ENCODE results near the gene CCDC197.

The CCDC197 gene

DNA sequence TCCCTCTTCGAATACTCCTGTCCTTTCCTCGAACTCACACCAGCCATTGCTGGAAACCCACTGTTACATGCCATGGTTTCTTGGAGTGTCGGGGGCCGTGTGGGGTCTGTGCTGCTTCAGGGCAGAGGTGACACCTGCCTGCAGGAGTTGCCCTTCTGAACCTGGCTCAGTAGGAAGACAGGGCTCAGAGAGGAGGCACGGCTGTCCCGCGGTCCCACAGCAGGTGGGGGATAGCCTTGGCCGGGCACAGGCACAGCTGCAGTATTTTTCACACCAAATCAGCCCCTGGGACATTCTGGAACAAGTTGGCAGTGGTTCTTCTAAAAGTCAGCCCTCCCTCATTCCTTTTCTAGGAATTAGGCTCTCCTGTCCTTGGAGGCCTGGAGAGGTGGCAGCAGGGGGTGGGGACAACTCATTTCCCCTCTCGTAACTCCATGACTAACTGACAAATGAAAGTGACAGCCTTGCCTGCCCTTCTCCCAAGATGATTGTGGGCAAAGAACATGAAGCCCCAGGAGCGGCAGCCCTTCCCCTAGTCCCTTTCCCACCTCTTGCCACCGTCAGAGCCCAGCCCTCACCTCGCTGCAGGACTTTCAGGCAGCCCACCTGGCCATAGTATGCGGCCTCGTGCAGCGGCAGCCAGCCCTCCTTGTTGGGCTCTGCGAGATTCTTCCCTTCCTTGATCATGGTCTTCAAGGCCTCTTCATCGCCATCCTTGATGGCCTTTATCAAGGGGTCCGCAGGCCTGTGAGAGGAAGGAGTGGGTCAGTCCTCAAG is 43.2 kb upstream of the CCDC197 start:
- H3K27ac ChIP-seq (ENCODE audit: extremely low read depth, low read depth, low read length) = no peak overlapping the region
- H3K9me3 ChIP-seq (ENCODE audit: control insufficient read depth, insufficient read depth, low read depth, low read length) = no peaks in the 10 kb centered on the region
- no peaks in the 10 kb centered on the region for H3K4me1 ChIP-seq (ENCODE audit: control insufficient read depth, insufficient read depth, low read length)
- ChIA-PET CTCF (interaction anchor here (0.7 to 0.8 kb wide), 2 partner anchors 10 to 13 kb away, joined by 3 to 4 read pairs; no protein-coding TSS in a partner anchor), POLR2A (no interaction called here)
- H3K36me3 ChIP-seq (ENCODE audit: control insufficient read depth in 2 of 2, insufficient read depth in 1 of 2, low read length in 2 of 2) = no peaks in the 10 kb centered on the region
- H3K4me3 ChIP-seq (ENCODE audit: low read depth, low read length) = no peak overlapping the region
- TF ChIP-seq ZNF112 (tag by site-specific recombination; IDR thresholded peaks at IDR 0.05) = no peak
- no peak for TF ChIP-seq ZNF221 (tag by site-specific recombination; IDR thresholded peaks at IDR 0.05; ENCODE audit: borderline replicate concordance)
- peak; percentile 82 for TF ChIP-seq ZIC2 (tag by site-specific recombination; IDR thresholded peaks at IDR 0.05)

DNA sequence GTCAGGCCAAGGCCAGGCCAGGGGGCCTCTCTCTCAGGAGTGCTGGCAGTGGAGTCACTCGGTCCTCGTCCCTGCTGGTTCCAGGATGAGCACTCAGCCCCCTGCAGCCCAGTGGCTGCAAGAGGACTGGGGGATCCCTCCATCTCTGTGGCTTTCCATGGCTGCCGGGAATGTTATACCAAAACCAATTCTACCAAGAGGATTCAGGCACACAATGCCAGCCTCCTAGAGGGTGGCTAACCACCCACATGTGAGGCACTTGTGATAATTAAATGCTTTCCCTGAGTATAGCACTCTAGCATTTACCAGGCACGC is 42.6 kb upstream of the CCDC197 start:
- CTCF ChIA-PET = interaction anchor here (0.8 kb wide), 1 partner anchor 13 kb away, joined by 3 read pairs; no protein-coding TSS in a partner anchor
- Histone ChIP-seq H3K27ac (ENCODE audit: extremely low read depth, low read depth, low read length) (no peak overlapping the region), H3K4me3 (ENCODE audit: low read depth, low read length) (no peak overlapping the region), H3K36me3 (ENCODE audit: control insufficient read depth in 2 of 2, insufficient read depth in 1 of 2, low read length in 2 of 2) (no peaks in the 10 kb centered on the region), H3K9me3 (ENCODE audit: control insufficient read depth, insufficient read depth, low read depth, low read length) (no peaks in the 10 kb centered on the region), H3K4me1 (ENCODE audit: control insufficient read depth, insufficient read depth, low read length) (peaks cover 4% of the 10 kb centered on the region)
- TF ChIP-seq GLIS2 (tag by site-specific recombination; IDR thresholded peaks at IDR 0.05) = no peak
- TF ChIP-seq, protein P1, sequence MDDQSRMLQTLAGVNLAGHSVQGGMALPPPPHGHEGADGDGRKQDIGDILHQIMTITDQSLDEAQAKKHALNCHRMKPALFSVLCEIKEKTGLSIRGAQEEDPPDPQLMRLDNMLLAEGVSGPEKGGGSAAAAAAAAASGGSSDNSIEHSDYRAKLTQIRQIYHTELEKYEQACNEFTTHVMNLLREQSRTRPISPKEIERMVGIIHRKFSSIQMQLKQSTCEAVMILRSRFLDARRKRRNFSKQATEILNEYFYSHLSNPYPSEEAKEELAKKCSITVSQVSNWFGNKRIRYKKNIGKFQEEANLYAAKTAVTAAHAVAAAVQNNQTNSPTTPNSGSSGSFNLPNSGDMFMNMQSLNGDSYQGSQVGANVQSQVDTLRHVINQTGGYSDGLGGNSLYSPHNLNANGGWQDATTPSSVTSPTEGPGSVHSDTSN (CRISPR knock-in tag; IDR thresholded peaks at IDR 0.05) = no peak
- TF ChIP-seq ZNF707 (tag by site-specific recombination; IDR thresholded peaks at IDR 0.05) = no peak
- no peak for TF ChIP-seq KLF1 (tag by site-specific recombination; IDR thresholded peaks at IDR 0.05)
- TF ChIP-seq ZNF514 (tag by site-specific recombination; IDR thresholded peaks at IDR 0.05) = no peak
- no peak for TF ChIP-seq ZNF157 (tag by site-specific recombination; IDR thresholded peaks at IDR 0.05)
- no peak for TF ChIP-seq SETDB1 (IDR thresholded peaks at IDR 0.05; ENCODE audit: insufficient read length, low read length)
- TF ChIP-seq ZBTB48 (tag by site-specific recombination; IDR thresholded peaks at IDR 0.05) = no peak
- no peak for TF ChIP-seq KLF10 (tag by site-specific recombination; IDR thresholded peaks at IDR 0.05)
- TF ChIP-seq ZIC2 (tag by site-specific recombination; IDR thresholded peaks at IDR 0.05) = no peak
- no peak for TF ChIP-seq ZNF610 (tag by site-specific recombination; IDR thresholded peaks at IDR 0.05; ENCODE audit: borderline replicate concordance)
- TF ChIP-seq ZNF76 (tag by site-specific recombination; IDR thresholded peaks at IDR 0.05; ENCODE audit: borderline replicate concordance, low read depth) = no peak
- no peak for TF ChIP-seq ZNF830 (tag by site-specific recombination; IDR thresholded peaks at IDR 0.05; ENCODE audit: low read depth)
- TF ChIP-seq ZNF169 (tag by site-specific recombination; IDR thresholded peaks at IDR 0.05) = no peak
- TF ChIP-seq, protein P2, sequence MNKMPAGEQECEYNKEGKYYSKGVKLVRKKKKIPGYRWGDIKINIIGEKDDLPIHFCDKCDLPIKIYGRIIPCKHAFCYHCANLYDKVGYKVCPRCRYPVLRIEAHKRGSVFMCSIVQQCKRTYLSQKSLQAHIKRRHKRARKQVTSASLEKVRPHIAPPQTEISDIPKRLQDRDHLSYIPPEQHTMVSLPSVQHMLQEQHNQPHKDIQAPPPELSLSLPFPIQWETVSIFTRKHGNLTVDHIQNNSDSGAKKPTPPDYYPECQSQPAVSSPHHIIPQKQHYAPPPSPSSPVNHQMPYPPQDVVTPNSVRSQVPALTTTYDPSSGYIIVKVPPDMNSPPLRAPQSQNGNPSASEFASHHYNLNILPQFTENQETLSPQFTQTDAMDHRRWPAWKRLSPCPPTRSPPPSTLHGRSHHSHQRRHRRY (tag by site-specific recombination; IDR thresholded peaks at IDR 0.05) = no peak
- no peak for TF ChIP-seq ZNF670 (tag by site-specific recombination; IDR thresholded peaks at IDR 0.05; ENCODE audit: low read depth)
- POLR2A ChIA-PET = no interaction called here

DNA sequence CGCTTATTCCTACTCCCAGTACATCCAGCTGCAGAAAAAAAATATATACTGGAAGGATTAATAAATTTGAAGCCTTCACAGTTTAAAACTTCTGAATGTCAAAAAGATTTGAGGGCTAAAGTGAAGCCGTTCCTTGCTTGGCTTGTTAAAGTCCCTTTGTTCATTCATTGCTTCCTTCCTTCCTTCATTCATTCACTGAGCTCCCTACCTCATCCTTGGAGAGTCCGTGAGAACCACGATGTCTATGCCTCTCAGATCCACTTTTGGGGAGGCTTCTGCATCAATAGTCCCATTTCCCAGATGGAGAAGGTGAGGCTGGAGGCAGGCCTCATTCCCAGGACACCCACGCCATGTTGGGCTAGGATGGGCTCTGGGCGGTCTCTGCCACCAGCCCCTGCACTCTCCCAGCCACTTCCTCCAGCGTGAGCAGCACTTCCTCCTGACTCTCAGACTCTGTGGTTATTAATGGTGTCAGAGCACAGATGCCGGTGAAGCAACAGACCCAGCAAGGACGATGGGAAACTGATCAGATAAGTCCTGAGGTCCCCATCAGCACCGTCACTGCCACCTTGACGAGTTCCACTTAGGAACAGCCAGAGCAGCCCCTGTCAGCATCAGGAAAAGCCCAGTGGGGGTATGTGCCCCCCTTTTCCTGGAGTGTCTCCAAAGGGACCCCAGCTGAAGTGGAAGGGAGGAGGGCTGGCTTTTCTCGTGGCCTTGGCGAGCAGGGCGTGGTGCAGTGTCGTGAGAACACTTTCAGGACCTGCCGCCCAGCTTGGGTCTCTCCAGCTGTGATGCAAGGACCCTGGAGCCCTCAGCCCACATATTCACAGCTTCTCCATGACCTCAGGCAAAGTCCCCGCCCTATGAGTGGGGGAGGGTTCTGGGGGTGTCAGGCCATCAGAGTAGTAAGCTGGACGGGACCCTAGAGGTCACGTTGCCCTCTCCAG is 41.9 kb upstream of the CCDC197 start:
- ChIA-PET POLR2A (no interaction called here), CTCF (interaction anchor here (0.6 to 0.8 kb wide), 4 partner anchors 11 to 181 kb away, joined by 3 read pairs; no protein-coding TSS in a partner anchor)
- Histone ChIP-seq H3K4me3 (ENCODE audit: low read depth, low read length) (no peak overlapping the region), H3K4me1 (ENCODE audit: control insufficient read depth, insufficient read depth, low read length) (peaks cover 6% of the 10 kb centered on the region), H3K27ac (ENCODE audit: extremely low read depth, low read depth, low read length) (no peak overlapping the region), H3K9me3 (ENCODE audit: control insufficient read depth, insufficient read depth, low read depth, low read length) (no peaks in the 10 kb centered on the region), H3K36me3 (ENCODE audit: control insufficient read depth in 2 of 2, insufficient read depth in 1 of 2, low read length in 2 of 2) (no peaks in the 10 kb centered on the region)
- TF ChIP-seq ZFHX2 (tag by site-specific recombination; conservative IDR thresholded peaks at IDR 0.05) (peak; percentile 76), EGR2 (tag by site-specific recombination; IDR thresholded peaks at IDR 0.05; ENCODE audit: low read depth) (peak; percentile 80)
- TF ChIP-seq, protein P3, sequence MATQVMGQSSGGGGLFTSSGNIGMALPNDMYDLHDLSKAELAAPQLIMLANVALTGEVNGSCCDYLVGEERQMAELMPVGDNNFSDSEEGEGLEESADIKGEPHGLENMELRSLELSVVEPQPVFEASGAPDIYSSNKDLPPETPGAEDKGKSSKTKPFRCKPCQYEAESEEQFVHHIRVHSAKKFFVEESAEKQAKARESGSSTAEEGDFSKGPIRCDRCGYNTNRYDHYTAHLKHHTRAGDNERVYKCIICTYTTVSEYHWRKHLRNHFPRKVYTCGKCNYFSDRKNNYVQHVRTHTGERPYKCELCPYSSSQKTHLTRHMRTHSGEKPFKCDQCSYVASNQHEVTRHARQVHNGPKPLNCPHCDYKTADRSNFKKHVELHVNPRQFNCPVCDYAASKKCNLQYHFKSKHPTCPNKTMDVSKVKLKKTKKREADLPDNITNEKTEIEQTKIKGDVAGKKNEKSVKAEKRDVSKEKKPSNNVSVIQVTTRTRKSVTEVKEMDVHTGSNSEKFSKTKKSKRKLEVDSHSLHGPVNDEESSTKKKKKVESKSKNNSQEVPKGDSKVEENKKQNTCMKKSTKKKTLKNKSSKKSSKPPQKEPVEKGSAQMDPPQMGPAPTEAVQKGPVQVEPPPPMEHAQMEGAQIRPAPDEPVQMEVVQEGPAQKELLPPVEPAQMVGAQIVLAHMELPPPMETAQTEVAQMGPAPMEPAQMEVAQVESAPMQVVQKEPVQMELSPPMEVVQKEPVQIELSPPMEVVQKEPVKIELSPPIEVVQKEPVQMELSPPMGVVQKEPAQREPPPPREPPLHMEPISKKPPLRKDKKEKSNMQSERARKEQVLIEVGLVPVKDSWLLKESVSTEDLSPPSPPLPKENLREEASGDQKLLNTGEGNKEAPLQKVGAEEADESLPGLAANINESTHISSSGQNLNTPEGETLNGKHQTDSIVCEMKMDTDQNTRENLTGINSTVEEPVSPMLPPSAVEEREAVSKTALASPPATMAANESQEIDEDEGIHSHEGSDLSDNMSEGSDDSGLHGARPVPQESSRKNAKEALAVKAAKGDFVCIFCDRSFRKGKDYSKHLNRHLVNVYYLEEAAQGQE (tag by site-specific recombination; IDR thresholded peaks at IDR 0.05) = 0 out of 2 replicates have a peak, but pooled peaks have one; percentile 17
- TF ChIP-seq, protein P4, sequence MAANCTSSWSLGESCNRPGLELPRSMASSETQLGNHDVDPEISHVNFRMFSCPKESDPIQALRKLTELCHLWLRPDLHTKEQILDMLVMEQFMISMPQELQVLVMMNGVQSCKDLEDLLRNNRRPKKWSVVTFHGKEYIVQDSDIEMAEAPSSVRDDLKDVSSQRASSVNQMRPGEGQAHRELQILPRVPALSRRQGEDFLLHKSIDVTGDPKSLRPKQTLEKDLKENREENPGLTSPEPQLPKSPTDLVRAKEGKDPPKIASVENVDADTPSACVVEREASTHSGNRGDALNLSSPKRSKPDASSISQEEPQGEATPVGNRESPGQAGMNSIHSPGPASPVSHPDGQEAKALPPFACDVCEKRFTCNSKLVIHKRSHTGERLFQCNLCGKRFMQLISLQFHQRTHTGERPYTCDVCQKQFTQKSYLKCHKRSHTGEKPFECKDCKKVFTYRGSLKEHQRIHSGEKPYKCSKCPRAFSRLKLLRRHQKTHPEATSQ (tag by site-specific recombination; IDR thresholded peaks at IDR 0.05) = no peak
